HL-60 (cell line): ENCODE results near the gene KARS1.
A peak's percentile ranks its signal among the peaks of the same experiment; 100 is the strongest.

ENCODE experiments used
- CTCF ChIP-seq: IDR thresholded peaks from one replicate; pipeline ENCODE4 v1.5.1; 2011; ENCODE audit warnings: low read length, control low read depth, inconsistent platforms; ENCODE audit not compliant: insufficient read depth
- GABPA ChIP-seq: IDR thresholded peaks from 2 replicates; pipeline ENCODE4 v1.6.1; 2012; ENCODE audit warnings: low read depth
- POLR2AphosphoS5 ChIP-seq: IDR thresholded peaks from 2 replicates; pipeline ENCODE4 v1.6.1; 2012; ENCODE audit warnings: low read depth
- SPI1 ChIP-seq: IDR thresholded peaks from 2 replicates; pipeline ENCODE4 v1.6.1; 2012; ENCODE audit warnings: low read depth, mild to moderate bottlenecking, borderline replicate concordance
- TF ChIP-seq, protein P1 (sequence below): IDR thresholded peaks from 2 replicates; pipeline ENCODE4 v1.6.1; 2012; ENCODE audit warnings: low read depth; ENCODE audit not compliant: insufficient replicate concordance

DNA sequence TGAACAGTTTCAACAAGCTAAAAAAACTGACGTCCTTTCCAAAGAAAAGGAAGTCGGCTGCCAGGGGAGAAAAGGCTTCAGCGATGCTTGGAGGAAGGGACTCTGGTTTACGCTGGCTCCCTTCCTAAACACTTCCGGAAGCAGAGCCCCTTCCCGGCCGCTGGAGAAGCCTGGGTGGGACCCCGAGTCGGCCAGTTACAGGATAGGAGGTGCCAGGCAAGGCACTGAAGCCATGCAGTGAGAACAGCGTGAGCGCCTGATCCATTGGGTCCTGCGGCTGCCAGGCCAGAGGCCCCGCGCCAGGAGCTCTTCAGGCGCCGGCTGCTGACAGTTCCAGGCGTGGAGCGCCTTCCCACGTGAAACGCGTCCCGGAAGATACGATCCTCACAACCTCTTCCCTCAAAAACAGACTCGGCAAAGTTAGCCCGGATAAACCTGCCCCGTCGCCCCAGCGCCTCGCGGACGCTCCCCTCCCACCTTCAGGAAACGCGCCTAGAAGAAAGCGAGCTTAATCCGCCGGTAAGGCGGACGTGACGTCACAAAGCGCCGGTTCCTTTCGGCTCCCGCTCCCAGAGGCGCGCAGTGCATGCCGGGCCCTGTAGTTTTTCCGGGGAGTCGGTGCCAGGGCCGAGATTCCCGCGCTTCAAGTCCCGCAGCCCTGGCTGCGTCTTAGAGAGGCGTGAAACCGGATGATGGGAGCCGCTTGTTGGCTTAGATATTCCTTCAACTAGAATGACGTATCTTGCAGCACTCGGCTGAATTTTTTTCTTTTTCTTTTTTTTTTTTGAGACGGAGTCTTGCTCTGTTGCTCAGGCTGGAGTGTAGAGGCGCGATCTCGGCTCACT, 24.5 kb downstream of the KARS1 start, which contains the start of gene ADAT1:
- no peak for TF ChIP-seq CTCF
- TF ChIP-seq POLR2AphosphoS5, result peak; percentile 79
- peak; percentile 85 for TF ChIP-seq GABPA
- TF ChIP-seq, protein P1, sequence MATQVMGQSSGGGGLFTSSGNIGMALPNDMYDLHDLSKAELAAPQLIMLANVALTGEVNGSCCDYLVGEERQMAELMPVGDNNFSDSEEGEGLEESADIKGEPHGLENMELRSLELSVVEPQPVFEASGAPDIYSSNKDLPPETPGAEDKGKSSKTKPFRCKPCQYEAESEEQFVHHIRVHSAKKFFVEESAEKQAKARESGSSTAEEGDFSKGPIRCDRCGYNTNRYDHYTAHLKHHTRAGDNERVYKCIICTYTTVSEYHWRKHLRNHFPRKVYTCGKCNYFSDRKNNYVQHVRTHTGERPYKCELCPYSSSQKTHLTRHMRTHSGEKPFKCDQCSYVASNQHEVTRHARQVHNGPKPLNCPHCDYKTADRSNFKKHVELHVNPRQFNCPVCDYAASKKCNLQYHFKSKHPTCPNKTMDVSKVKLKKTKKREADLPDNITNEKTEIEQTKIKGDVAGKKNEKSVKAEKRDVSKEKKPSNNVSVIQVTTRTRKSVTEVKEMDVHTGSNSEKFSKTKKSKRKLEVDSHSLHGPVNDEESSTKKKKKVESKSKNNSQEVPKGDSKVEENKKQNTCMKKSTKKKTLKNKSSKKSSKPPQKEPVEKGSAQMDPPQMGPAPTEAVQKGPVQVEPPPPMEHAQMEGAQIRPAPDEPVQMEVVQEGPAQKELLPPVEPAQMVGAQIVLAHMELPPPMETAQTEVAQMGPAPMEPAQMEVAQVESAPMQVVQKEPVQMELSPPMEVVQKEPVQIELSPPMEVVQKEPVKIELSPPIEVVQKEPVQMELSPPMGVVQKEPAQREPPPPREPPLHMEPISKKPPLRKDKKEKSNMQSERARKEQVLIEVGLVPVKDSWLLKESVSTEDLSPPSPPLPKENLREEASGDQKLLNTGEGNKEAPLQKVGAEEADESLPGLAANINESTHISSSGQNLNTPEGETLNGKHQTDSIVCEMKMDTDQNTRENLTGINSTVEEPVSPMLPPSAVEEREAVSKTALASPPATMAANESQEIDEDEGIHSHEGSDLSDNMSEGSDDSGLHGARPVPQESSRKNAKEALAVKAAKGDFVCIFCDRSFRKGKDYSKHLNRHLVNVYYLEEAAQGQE, result peak; percentile 14
- peak; percentile 69; the same call in 1 of the 2 replicates for TF ChIP-seq SPI1
